ENCODE measurements around the gene MRPL11. TPM values are rescaled to one million over a fixed set of nuclear protein-coding genes. Genes with fewer than 3 reads are reported as not detected.

The MRPL11 gene
- polyA plus RNA-seq, 1 of the 3 experiments (the other 2 are of a cell fraction), result 45.6 TPM

DNA sequence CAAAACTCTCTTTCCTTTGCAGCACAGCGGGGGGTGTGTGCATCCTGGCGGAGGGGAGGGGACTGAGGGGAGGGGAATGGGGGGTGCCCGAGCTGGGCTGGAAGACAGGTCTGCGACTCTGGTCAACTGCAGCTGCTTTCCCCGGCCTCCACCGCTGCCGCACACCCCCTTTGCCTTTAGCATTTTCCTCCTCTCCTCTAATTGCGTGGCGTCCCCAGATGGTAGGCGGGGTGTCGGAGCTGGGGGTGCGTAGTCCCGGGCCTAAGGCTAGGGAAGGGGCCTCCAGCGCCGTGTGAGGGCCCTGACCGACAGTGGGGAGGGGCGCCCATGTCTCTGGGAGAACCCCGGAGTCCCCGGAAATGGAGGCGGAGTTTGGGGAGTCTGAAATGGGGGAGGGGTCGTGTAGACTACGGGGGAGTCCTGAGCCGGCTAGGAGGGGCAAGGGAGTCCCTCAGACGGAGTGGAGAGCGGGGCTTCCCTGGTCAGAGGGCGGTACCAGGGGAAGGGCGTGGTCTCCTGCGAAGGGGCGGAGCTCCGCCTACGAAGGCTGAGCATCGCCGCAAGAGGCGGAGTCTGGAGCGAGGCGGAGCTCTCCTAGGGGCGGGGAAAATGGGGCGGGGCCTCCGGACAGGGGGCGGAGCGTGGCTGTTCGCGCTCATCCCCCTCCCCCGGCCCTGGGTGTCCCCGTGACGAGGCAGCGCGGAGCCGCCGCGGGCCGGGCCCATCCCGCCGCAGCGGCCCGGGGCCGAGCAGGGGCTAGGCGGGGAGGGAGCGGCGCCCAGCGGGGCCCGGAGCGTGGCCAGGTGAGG is 27.8 kb upstream of the MRPL11 start, which contains the start of gene PELI3 (continued):
- TF ChIP-seq NRF1 (IDR thresholded peaks at IDR 0.05; ENCODE audit: low read depth, low read length) (peak; percentile 26; the same call in 1 of the 2 replicates), RCOR1 (IDR thresholded peaks at IDR 0.05; ENCODE audit: low read length) (0 out of 2 replicates have a peak, but pooled peaks have one; percentile 12), FOXJ3 (CRISPR knock-in tag; IDR thresholded peaks at IDR 0.05) (no peak), GABPA (IDR thresholded peaks at IDR 0.05; ENCODE audit: low read depth) (no peak), FOSL2 (IDR thresholded peaks at IDR 0.05; ENCODE audit: borderline replicate concordance, low read depth) (no peak), RFX5 (IDR thresholded peaks at IDR 0.05; ENCODE audit: low read length) (no peak), CHD2 (IDR thresholded peaks at IDR 0.05; ENCODE audit: low read length, partially characterized antibody) (no peak), RXRA (IDR thresholded peaks at IDR 0.05; ENCODE audit: borderline replicate concordance, low read depth) (no peak), EP300 (IDR thresholded peaks at IDR 0.05; ENCODE audit: borderline replicate concordance in 1 of 2, low read depth in 1 of 2, low read length in 1 of 2) (no peak), EZH2phosphoT487 (IDR thresholded peaks at IDR 0.05; ENCODE audit: borderline replicate concordance, low read depth) (no peak), TEAD4 (IDR thresholded peaks at IDR 0.05; ENCODE audit: borderline replicate concordance, insufficient read depth) (no peak), MEF2A (IDR thresholded peaks at IDR 0.05; ENCODE audit: borderline replicate concordance, low read depth) (no peak), POLR2AphosphoS5 (IDR thresholded peaks at IDR 0.05; ENCODE audit: low read depth, low read length) (peak; percentile 57), NFIC (IDR thresholded peaks at IDR 0.05; ENCODE audit: borderline replicate concordance) (no peak), TCF12 (IDR thresholded peaks at IDR 0.05) (no peak), MXI1 (IDR thresholded peaks at IDR 0.05; ENCODE audit: low read depth, low read length) (peak; percentile 42; the same call in 1 of the 2 replicates), FOXM1 (IDR thresholded peaks at IDR 0.05; ENCODE audit: low read depth) (no peak), YY1 (IDR thresholded peaks at IDR 0.05; ENCODE audit: low read depth) (no peak), GATA2 (CRISPR knock-in tag; IDR thresholded peaks at IDR 0.05) (no peak), SIN3A (IDR thresholded peaks at IDR 0.05; ENCODE audit: borderline replicate concordance, low read depth, low read length) (peak; percentile 38; the same call in 1 of the 2 replicates)
- TF ChIP-seq, protein P1, sequence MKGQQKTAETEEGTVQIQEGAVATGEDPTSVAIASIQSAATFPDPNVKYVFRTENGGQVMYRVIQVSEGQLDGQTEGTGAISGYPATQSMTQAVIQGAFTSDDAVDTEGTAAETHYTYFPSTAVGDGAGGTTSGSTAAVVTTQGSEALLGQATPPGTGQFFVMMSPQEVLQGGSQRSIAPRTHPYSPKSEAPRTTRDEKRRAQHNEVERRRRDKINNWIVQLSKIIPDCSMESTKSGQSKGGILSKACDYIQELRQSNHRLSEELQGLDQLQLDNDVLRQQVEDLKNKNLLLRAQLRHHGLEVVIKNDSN (IDR thresholded peaks at IDR 0.05; ENCODE audit: borderline replicate concordance, low read depth), result no peak
- TF ChIP-seq, protein P2, sequence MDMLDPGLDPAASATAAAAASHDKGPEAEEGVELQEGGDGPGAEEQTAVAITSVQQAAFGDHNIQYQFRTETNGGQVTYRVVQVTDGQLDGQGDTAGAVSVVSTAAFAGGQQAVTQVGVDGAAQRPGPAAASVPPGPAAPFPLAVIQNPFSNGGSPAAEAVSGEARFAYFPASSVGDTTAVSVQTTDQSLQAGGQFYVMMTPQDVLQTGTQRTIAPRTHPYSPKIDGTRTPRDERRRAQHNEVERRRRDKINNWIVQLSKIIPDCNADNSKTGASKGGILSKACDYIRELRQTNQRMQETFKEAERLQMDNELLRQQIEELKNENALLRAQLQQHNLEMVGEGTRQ (IDR thresholded peaks at IDR 0.05; ENCODE audit: borderline replicate concordance, low read depth, low read length), result no peak
- TF ChIP-seq, protein P3, sequence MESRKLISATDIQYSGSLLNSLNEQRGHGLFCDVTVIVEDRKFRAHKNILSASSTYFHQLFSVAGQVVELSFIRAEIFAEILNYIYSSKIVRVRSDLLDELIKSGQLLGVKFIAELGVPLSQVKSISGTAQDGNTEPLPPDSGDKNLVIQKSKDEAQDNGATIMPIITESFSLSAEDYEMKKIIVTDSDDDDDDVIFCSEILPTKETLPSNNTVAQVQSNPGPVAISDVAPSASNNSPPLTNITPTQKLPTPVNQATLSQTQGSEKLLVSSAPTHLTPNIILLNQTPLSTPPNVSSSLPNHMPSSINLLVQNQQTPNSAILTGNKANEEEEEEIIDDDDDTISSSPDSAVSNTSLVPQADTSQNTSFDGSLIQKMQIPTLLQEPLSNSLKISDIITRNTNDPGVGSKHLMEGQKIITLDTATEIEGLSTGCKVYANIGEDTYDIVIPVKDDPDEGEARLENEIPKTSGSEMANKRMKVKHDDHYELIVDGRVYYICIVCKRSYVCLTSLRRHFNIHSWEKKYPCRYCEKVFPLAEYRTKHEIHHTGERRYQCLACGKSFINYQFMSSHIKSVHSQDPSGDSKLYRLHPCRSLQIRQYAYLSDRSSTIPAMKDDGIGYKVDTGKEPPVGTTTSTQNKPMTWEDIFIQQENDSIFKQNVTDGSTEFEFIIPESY (IDR thresholded peaks at IDR 0.05; ENCODE audit: borderline replicate concordance, low read depth), result no peak

Measured in SK-N-SH (cell line).